Measurements from ENCODE around the gene PTPN3. TPM values are rescaled to one million over a fixed set of nuclear protein-coding genes. Genes with fewer than 3 reads are reported as not detected.
"Not testable (repeated sequence)": the region's sequence is repeated elsewhere in the genome, so short reads cannot be mapped to it uniquely, and the experiment has no call there.

PTPN3 gene
- total RNA-seq (10 to 100 TPM; 22.7 to 70.7 (median 51.5) TPM), polyA plus RNA-seq (10 to 100 TPM in 1 of 2 donors, 1 to 10 TPM in 1; 3.1 to 10.7 TPM)
- long read RNA-seq, donor 1, full-length matches to known transcripts, result 3 of 164 reads
- long read RNA-seq, donor 1, partial matches to known transcripts, result 118 of 164 reads
- long read RNA-seq, donor 1, other reads (novel, unspliced or antisense), result 43 of 164 reads
- long read RNA-seq, donor 2, partial matches to known transcripts, result 39 of 61 reads
- long read RNA-seq, donor 2, other reads (novel, unspliced or antisense), result 22 of 61 reads
- long read RNA-seq, donor 3, partial matches to known transcripts, result 231 of 278 reads
- long read RNA-seq, donor 3, other reads (novel, unspliced or antisense), result 47 of 278 reads

GRCh38 chr9:109498195-109499092 lies at the start of gene PTPN3:
Gene PTPN3, minus strand, starts transcription at chr9:109498307. Its CDS starts 34,873 bp downstream, at chr9:109463434.
- H3K9me3 ChIP-seq, result no peaks in the 10 kb centered on the region
- TF ChIP-seq CTCF (IDR thresholded peaks at IDR 0.05), result no peak
- peaks cover 0 to 22% (median 10%) of the 10 kb centered on the region in 9 donors for H3K4me1 ChIP-seq
- peak within 1 kb of the TSS in 9 of 10 donors; percentile 26 to 61 (median 56) for H3K4me3 ChIP-seq
- no peaks in the 10 kb centered on the region for H3K36me3 ChIP-seq
- peaks cover 0 to 90% (median 28%) of the 10 kb centered on the region in 7 donors for H3K27me3 ChIP-seq
- intact Hi-C loops (cut with DNase I), result no loop called here
- 7 to 8% methylated on average over 63 to 78 of the region's 78 CpGs for WGBS, 2 donors
- ATAC-seq (peak in 6 of 8 donors; percentile 9 to 65 (median 45)), DNase-seq (peak in 1 of 2 donors; percentile 28)
- H3K27ac ChIP-seq, result peak within 1 kb of the TSS in 1 of 10 donors; percentile 31

- H3K4me1 ChIP-seq; H3K27ac ChIP-seq; H3K27me3 ChIP-seq; DNase-seq; H3K4me3 ChIP-seq; ATAC-seq; H3K36me3 ChIP-seq; intact Hi-C loops (cut with DNase I): not testable (repeated sequence)
- 87 to 88% methylated on average over 1 of the region's 1 CpG for WGBS, 2 donors
- peaks cover 0 to 47% (median 6%) of the 10 kb centered on the region in 11 donors for H3K9me3 ChIP-seq
These were observed 46.8 kb upstream of the PTPN3 start for GRCh38 chr9:109544954-109545353.

- H3K9me3 ChIP-seq, result peaks cover 0 to 43% (median 6%) of the 10 kb centered on the region in 11 donors
- no peak overlapping the region for H3K4me3 ChIP-seq
- H3K4me1 ChIP-seq, result no peaks in the 10 kb centered on the region
- no peak for DNase-seq
- TF ChIP-seq CTCF (IDR thresholded peaks at IDR 0.05), result no peak
- ATAC-seq, result no peak
- no peaks in the 10 kb centered on the region for H3K36me3 ChIP-seq
- no peak overlapping the region for H3K27ac ChIP-seq
- 59 to 72% methylated on average over 4 of the region's 4 CpGs for WGBS, 2 donors
- H3K27me3 ChIP-seq, result peaks cover 0 to 15% (median 0%) of the 10 kb centered on the region in 7 donors
- intact Hi-C loops (cut with DNase I), result no loop called here
These were observed 44.8 kb upstream of the PTPN3 start for GRCh38 chr9:109542922-109543321.

- DNase-seq (no peak), ATAC-seq (no peak)
- WGBS, 2 donors, result 87 to 89% methylated on average over 5 of the region's 5 CpGs
- TF ChIP-seq CTCF (IDR thresholded peaks at IDR 0.05), result no peak
- Histone ChIP-seq H3K27me3 (peaks cover 0 to 37% (median 6%) of the 10 kb centered on the region in 7 donors), H3K27ac (no peak overlapping the region), H3K4me1 (no peaks in the 10 kb centered on the region), H3K4me3 (no peak overlapping the region), H3K36me3 (no peaks in the 10 kb centered on the region), H3K9me3 (no peaks in the 10 kb centered on the region)
- intact Hi-C loops (cut with DNase I), result no loop called here
These were observed 40.2 kb upstream of the PTPN3 start for GRCh38 chr9:109538346-109538745.

Measured in heart right ventricle (tissue), 16 donors.